Tibial nerve (tissue), 4 donors: ENCODE data around the gene BAG1. TPM values are rescaled to one million over a fixed set of nuclear protein-coding genes. Genes with fewer than 3 reads are reported as not detected.

Source experiments
- DNase-seq, 2 donors: peaks; one replicate each; pipeline ENCODE4 v3.0.0-alpha.2; 2019; ENCODE audit warnings: low spot score in 2 of 2
- H3K27ac ChIP-seq, 4 donors: fragments of 200-600 bp; sonication (generic) in 3 of 4; one replicate each; pipeline ENCODE4 v1.5.1; 2017 to 2019; ENCODE audit warnings: mild to moderate bottlenecking in 1 of 4
- H3K27me3 ChIP-seq, 2 donors: fragments of 200-600 bp; sonication (generic) in 1 of 2; one replicate each; pipeline versions ENCODE4 v1.5.1 to v1.6.0; 2017 to 2019
- H3K36me3 ChIP-seq, 3 donors: fragments of 200-600 bp; sonication (generic); one replicate each; pipeline ENCODE4 v1.5.1; 2018 to 2019
- H3K4me1 ChIP-seq, 4 donors: fragments of 200-600 bp; sonication (generic) in 3 of 4; one replicate each; pipeline ENCODE4 v1.5.1; 2017 to 2019
- H3K4me3 ChIP-seq, 4 donors: fragments of 200-600 bp; sonication (generic) in 3 of 4; one replicate each; pipeline ENCODE4 v1.5.1; 2017 to 2019; ENCODE audit warnings: mild to moderate bottlenecking in 1 of 4, moderate library complexity in 1 of 4
- H3K9me3 ChIP-seq, 4 donors: fragments of 200-600 bp; sonication (generic) in 3 of 4; one replicate each; pipeline ENCODE4 v1.5.1; 2017 to 2019
- EP300 ChIP-seq, 2 donors: sonication (generic); formaldehyde crosslinking; IDR thresholded peaks; one replicate each; pipeline ENCODE4 v1.6.1; 2017; ENCODE audit warnings: antibody characterized with exemption in 2 of 2, mild to moderate bottlenecking in 1 of 2
- POLR2A ChIP-seq, 2 donors: fragments of 450-650 bp; IDR thresholded peaks; one replicate each; pipeline ENCODE4 v1.6.1; 2017; ENCODE audit warnings: antibody characterized with exemption in 2 of 2, mild to moderate bottlenecking in 2 of 2, moderate library complexity in 2 of 2
- WGBS, 2 donors: methylation state at CpG; one replicate each; pipeline ENCODE4 v1.1.5; 2018; 5-methylcytosine and 5-hydroxymethylcytosine counted together
- total RNA-seq, 4 donors: library from RNA; depleted of rRNA; stranded (reverse); fragments of >200 nt; gene quantifications; one replicate each; pipeline ENCODE4 v1.1.0, GENCODE V29; 2016
- TF ChIP-seq, protein P1 (sequence below), 5 experiments: fragments of 200-600 bp in 3 of 5; fragments of 450-650 bp in 2 of 5; sonication (generic) in 3 of 5; IDR thresholded peaks; one replicate each; pipeline ENCODE4 v1.5.1; 2016 to 2019; ENCODE audit warnings: antibody characterized with exemption in 5 of 5, mild to moderate bottlenecking in 3 of 5, moderate library complexity in 2 of 5

The BAG1 gene
- 100 to 1,000 TPM; 108 to 134 (median 123) TPM for total RNA-seq

DNA sequence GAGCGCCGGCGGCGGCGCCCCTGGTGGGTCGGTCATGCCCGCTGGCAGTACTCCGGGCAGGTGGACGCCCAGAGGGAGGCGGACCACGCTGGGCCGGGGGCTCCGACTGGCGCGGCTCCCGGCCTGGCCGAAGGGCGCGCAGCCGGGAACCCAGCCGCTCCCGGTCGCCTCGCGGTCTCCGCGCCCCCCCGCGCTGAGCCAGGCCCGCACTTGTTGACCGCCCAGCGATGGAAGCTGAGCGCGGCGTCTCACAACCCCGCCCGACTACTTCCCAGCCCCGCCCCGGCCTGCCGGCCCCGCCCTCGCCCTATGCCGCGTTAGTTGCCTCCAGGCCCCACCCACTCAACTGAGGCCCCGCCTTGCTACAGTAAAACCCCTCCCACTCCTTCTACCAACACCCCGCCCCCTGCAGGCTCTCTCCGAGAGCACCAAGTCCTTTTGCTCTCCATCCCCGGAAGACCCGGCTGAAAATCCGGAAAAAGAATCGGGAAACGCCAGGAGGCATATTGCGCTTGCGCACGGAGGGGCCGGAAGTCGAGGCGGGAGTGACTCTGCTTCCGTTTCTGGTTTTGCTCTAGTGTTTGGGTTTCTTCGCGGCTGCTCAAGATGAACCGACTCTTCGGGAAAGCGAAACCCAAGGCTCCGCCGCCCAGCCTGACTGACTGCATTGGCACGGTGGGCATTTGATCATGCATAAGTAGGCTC, at the start of gene BAG1, which contains the start of gene CHMP5:
BAG1 (minus strand) TSS at position 236 of the 705 bp plus-strand sequence.
CHMP5 (plus strand) TSS at position 577 of the 705 bp plus-strand sequence; CDS start at position 607, 30 bp downstream.
- Histone ChIP-seq H3K4me1 (peaks cover 0 to 40% (median 19%) of the 10 kb centered on the region in 4 donors), H3K36me3 (peaks cover 0 to 64% (median 0%) of the 10 kb centered on the region in 3 donors), H3K27ac (peak within 1 kb of the TSS; percentile 82 to 98 (median 96)), H3K4me3 (peak within 1 kb of the TSS; percentile 81 to 99 (median 97)), H3K27me3 (no peaks in the 10 kb centered on the region), H3K9me3 (no peaks in the 10 kb centered on the region)
- TF ChIP-seq, protein P1, sequence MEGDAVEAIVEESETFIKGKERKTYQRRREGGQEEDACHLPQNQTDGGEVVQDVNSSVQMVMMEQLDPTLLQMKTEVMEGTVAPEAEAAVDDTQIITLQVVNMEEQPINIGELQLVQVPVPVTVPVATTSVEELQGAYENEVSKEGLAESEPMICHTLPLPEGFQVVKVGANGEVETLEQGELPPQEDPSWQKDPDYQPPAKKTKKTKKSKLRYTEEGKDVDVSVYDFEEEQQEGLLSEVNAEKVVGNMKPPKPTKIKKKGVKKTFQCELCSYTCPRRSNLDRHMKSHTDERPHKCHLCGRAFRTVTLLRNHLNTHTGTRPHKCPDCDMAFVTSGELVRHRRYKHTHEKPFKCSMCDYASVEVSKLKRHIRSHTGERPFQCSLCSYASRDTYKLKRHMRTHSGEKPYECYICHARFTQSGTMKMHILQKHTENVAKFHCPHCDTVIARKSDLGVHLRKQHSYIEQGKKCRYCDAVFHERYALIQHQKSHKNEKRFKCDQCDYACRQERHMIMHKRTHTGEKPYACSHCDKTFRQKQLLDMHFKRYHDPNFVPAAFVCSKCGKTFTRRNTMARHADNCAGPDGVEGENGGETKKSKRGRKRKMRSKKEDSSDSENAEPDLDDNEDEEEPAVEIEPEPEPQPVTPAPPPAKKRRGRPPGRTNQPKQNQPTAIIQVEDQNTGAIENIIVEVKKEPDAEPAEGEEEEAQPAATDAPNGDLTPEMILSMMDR (IDR thresholded peaks at IDR 0.05): peak in 3 of 5 experiments; percentile 34 to 70 (median 45)
- peak; percentile 81 to 97 for TF ChIP-seq EP300 (IDR thresholded peaks at IDR 0.05)
- TF ChIP-seq POLR2A (IDR thresholded peaks at IDR 0.05): peak; percentile 78 to 88
- peak; percentile 100 for DNase-seq
- 0 to 1% methylated on average over 38 to 49 of the region's 67 CpGs for WGBS, 2 donors

DNA sequence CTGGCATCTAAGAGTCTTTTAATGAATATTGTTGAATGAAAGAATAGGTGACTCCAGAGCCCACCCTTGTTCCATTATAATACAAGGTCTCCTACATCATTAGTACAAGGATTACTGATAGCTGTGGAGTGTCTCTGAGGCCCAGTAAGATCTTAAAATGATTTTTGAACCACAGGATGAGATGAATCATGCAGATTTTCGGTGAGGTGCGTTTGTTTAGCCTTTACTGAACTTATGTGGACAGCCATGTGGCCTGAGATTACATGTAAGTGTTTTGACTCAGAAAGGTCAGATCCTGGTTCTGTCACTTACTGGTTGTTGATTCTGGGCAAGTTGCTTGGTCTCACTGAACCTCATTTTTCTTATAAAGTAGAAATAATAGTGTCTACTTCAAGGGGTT, 47.4 kb upstream of the BAG1 start:
- no peak for DNase-seq
- H3K4me1 ChIP-seq: no peaks in the 10 kb centered on the region
- TF ChIP-seq EP300 (IDR thresholded peaks at IDR 0.05): no peak
- TF ChIP-seq, protein P1 (IDR thresholded peaks at IDR 0.05): no peak
- TF ChIP-seq POLR2A (IDR thresholded peaks at IDR 0.05): no peak

DNA sequence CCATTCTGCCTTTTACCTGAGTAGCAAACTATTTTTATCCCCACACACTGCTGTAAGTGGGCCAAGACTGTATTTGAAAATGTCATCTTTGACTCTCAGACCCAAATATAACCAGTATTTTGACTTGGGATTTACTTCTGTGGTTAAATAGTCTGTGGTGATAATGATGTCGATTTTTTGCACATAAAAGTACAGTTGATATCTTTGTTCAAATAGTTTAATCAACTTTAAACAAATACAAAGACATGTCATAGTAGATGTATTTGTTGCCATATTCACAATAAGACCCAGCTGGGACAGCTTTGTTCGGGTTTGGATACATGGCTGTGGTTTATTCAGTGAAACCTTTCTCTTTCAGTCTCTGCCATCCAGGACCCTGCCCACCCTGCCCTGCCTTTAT, 46.2 kb upstream of the BAG1 start:
- Histone ChIP-seq H3K4me1 (no peaks in the 10 kb centered on the region), H3K27ac (no peak overlapping the region), H3K9me3 (no peaks in the 10 kb centered on the region), H3K36me3 (peaks cover 0 to 100% (median 17%) of the 10 kb centered on the region in 3 donors), H3K4me3 (no peak overlapping the region), H3K27me3 (no peaks in the 10 kb centered on the region)
- TF ChIP-seq EP300 (IDR thresholded peaks at IDR 0.05) (no peak), POLR2A (IDR thresholded peaks at IDR 0.05) (no peak)
- TF ChIP-seq, protein P1 (IDR thresholded peaks at IDR 0.05): no peak
- no peak for DNase-seq
- 84 to 94% methylated on average over 2 of the region's 2 CpGs for WGBS, 2 donors

More for the DNA sequence above, 47.4 kb upstream of the BAG1 start:
- H3K4me3 ChIP-seq: no peak overlapping the region
- 85 to 93% methylated on average over 2 of the region's 2 CpGs for WGBS, 2 donors
- no peaks in the 10 kb centered on the region for H3K27me3 ChIP-seq
- H3K27ac ChIP-seq: no peak overlapping the region
- peaks cover 0 to 100% (median 16%) of the 10 kb centered on the region in 3 donors for H3K36me3 ChIP-seq
- H3K9me3 ChIP-seq: no peaks in the 10 kb centered on the region

DNA sequence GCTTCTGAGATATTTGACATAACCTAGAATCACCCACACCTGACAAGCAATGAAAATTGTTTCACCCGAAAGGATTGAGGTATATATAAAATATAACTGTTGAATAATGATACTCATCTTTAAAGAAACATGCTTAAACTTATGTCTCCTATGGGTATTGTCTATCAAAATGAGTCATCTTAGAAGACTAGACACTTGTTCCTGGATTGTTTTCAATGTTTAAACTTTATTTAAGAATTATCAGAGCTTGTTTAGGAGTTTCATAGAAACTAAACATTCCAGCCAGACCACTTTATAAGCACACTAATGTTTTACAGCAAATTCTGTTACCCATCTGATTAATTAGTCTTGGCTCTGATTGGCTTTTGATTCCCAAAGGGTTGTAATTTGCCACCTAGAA, 45.4 kb upstream of the BAG1 start:
- H3K27me3 ChIP-seq: no peaks in the 10 kb centered on the region
- no peaks in the 10 kb centered on the region for H3K9me3 ChIP-seq
- H3K4me1 ChIP-seq: no peaks in the 10 kb centered on the region
- no peak overlapping the region for H3K27ac ChIP-seq
- 90 to 100% methylated on average over 1 of the region's 1 CpG for WGBS, 2 donors
- H3K36me3 ChIP-seq: peaks cover 0 to 100% (median 17%) of the 10 kb centered on the region in 3 donors
- no peak overlapping the region for H3K4me3 ChIP-seq
- DNase-seq: no peak
- TF ChIP-seq, protein P1 (IDR thresholded peaks at IDR 0.05): no peak
- no peak for TF ChIP-seq EP300 (IDR thresholded peaks at IDR 0.05)
- no peak for TF ChIP-seq POLR2A (IDR thresholded peaks at IDR 0.05)

DNA sequence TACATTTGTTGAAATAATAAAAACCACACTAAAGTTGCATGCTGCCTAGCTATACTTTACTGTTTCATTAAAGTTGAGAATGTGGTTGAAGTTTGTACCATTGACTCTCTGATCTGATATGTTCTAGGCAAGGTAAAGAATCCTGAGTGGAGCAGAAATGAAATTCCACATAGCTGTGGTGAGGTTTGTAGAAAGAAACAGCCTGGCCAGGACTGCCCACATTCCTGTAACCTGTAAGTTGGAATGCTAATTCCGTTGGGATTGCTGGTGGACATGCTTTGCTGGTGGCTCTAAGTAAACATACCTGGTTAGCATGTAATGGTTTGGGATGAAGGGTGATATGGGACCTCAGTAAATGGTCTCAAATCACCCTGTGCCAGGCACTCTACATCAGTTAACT, 42.6 kb upstream of the BAG1 start:
- Histone ChIP-seq H3K27me3 (no peaks in the 10 kb centered on the region), H3K36me3 (peaks cover 0 to 100% (median 36%) of the 10 kb centered on the region in 3 donors), H3K4me1 (no peaks in the 10 kb centered on the region), H3K4me3 (no peak overlapping the region), H3K27ac (no peak overlapping the region), H3K9me3 (no peaks in the 10 kb centered on the region)
- DNase-seq: no peak
- WGBS, 2 donors: 92 to 94% methylated on average over 1 of the region's 1 CpG
- TF ChIP-seq POLR2A (IDR thresholded peaks at IDR 0.05) (no peak), EP300 (IDR thresholded peaks at IDR 0.05) (no peak)
- TF ChIP-seq, protein P1 (IDR thresholded peaks at IDR 0.05): no peak
